PC-3 (cell line): ENCODE data around the gene TGM3. TPM values are rescaled to one million over a fixed set of nuclear protein-coding genes. Genes with fewer than 3 reads are reported as not detected.

Experiments used
- ATAC-seq: fragments of 200-7000 bp; cut with Tn5 transposase; 2 replicates; pipeline ENCODE4 v1.9.1; 2020; ENCODE audit warnings: mild to moderate bottlenecking, moderate library complexity
- BruUV-seq: library from RNA; stranded (reverse); fragments of 400-500 nt; replicated peaks from 2 replicates; lab custom pipeline; 2021; lab: Mats Ljungman, UMichigan
- CTCF ChIA-PET: fragments of 300-600 bp; sonication (Branson Sonifier 250); formaldehyde crosslinking; loops from one replicate; lab custom pipeline; 2022; ENCODE audit warnings: antibody characterized with exemption; lab: Charles Lee
- POLR2A ChIA-PET: fragments of 300-600 bp; sonication (Branson Sonifier 250); formaldehyde crosslinking; loops from one replicate; lab custom pipeline; 2022; ENCODE audit warnings: antibody characterized with exemption; ENCODE audit not compliant: unreplicated experiment; lab: Charles Lee
- DNase-seq: peaks from one replicate; pipeline ENCODE4 v3.0.0-alpha.2; 2015
- H2AFZ ChIP-seq: fragments of 300-600 bp; sonication (generic); 2 replicates; pipeline ENCODE4 v1.6.0; 2016; ENCODE audit warnings: antibody characterized with exemption, low read length
- H3F3A ChIP-seq: fragments of 300-600 bp; sonication (generic); one replicate; pipeline ENCODE4 v1.6.0; 2017; ENCODE audit warnings: antibody characterized with exemption, low read length, control low read depth, mild to moderate bottlenecking; ENCODE audit not compliant: unreplicated experiment
- H3K27ac ChIP-seq: fragments of 300-600 bp; sonication (generic); 2 replicates; pipeline ENCODE4 v1.5.1; 2016; ENCODE audit warnings: mild to moderate bottlenecking, low read length
- H3K27me3 ChIP-seq: fragments of 300-600 bp; sonication (generic); 2 replicates; pipeline ENCODE4 v1.6.1; 2016; ENCODE audit warnings: low read length, mixed read lengths
- H3K36me3 ChIP-seq: fragments of 300-600 bp; sonication (generic); 2 replicates; pipeline ENCODE4 v1.6.1; 2016; ENCODE audit warnings: low read depth, mixed run types, low read length, mixed read lengths
- H3K4me1 ChIP-seq: fragments of 300-600 bp; sonication (generic); 2 replicates; pipeline ENCODE4 v1.5.1; 2016; ENCODE audit warnings: low read length; ENCODE audit not compliant: insufficient read depth
- H3K4me2 ChIP-seq: fragments of 300-600 bp; sonication (generic); 2 replicates; pipeline ENCODE4 v1.6.0; 2016; ENCODE audit warnings: low read length
- H3K4me3 ChIP-seq: fragments of 300-600 bp; sonication (generic); 2 replicates; pipeline ENCODE4 v1.5.1; 2016; ENCODE audit warnings: mild to moderate bottlenecking, low read length, mixed read lengths
- H3K79me2 ChIP-seq: fragments of 300-600 bp; sonication (generic); 2 replicates; pipeline ENCODE4 v1.6.1; 2017; ENCODE audit warnings: low read length, mixed read lengths
- H3K9ac ChIP-seq: fragments of 300-600 bp; sonication (generic); 2 replicates; pipeline ENCODE4 v1.6.0; 2016; ENCODE audit warnings: mild to moderate bottlenecking, low read length
- H3K9me2 ChIP-seq: fragments of 300-600 bp; sonication (generic); replicated peaks from 2 replicates; pipeline ENCODE4 v1.6.1; 2016; ENCODE audit warnings: mixed run types, low read length, mixed read lengths
- H3K9me3 ChIP-seq: fragments of 300-600 bp; sonication (generic); 2 replicates; pipeline ENCODE4 v1.6.1; 2016; ENCODE audit warnings: low read length, mixed read lengths
- H4K20me1 ChIP-seq: fragments of 300-600 bp; sonication (generic); 2 replicates; pipeline ENCODE4 v1.6.1; 2016; ENCODE audit warnings: low read length, mixed read lengths
- EZH2 ChIP-seq: fragments of 300-600 bp; sonication (generic); IDR thresholded peaks from one replicate; pipeline ENCODE4 v1.6.1; 2017; ENCODE audit warnings: antibody characterized with exemption, mild to moderate bottlenecking, low read length; ENCODE audit not compliant: unreplicated experiment
- EZH2phosphoT487 ChIP-seq: fragments of 300-600 bp; sonication (generic); IDR thresholded peaks from 2 replicates; pipeline ENCODE4 v1.6.1; 2018; ENCODE audit warnings: mild to moderate bottlenecking, antibody characterized with exemption, low read length, borderline replicate concordance
- intact Hi-C: fragments of 100-400 bp; cut with micrococcal nuclease; formaldehyde crosslinking; loops from 2 replicates; pipeline ENCODE4 v1.9.0; 2023
- total RNA-seq: library from RNA; depleted of rRNA; stranded (reverse); fragments of >200 nt; gene quantifications from 2 replicates; pipeline ENCODE4 v1.2.3, GENCODE V29; 2014
- TF ChIP-seq, protein P1 (sequence below): fragments of 300-600 bp; sonication (generic); conservative IDR thresholded peaks from 2 replicates; pipeline ENCODE4 v1.5.1; 2017; ENCODE audit warnings: antibody characterized with exemption, low read depth, mild to moderate bottlenecking, low read length

The TGM3 gene
- total RNA-seq, 1 experiment from 2014 or later, result not detected

DNA sequence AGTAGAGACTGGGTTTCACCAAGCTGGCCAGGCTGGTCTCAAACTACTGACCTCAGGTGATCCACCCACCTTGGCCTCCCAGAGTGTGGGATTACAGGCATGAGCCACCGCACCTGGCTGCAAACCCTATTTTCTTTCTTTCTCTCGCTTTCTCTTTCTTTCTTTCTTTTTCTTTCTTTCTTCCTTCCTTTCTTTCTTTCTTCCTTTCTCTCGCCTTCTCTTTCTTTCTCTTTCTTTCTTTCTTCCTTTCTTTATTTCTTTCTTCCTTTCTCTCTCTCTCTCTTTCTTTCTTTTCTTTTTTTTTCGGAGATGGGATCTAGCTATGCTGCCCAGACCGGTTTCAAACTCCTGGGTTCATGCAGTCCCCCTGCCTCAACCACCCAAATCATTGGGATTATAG lies 47.0 kb upstream of the TGM3 start:
- ChIA-PET CTCF (no interaction called here), POLR2A (no interaction called here)
- Histone ChIP-seq H3K4me3 (no peak overlapping the region), H3K9ac (no peak overlapping the region), H3K27me3 (peaks cover 62% of the 10 kb centered on the region), H3K79me2 (no peaks in the 10 kb centered on the region), H3K4me1 (no peaks in the 10 kb centered on the region), H4K20me1 (no peaks in the 10 kb centered on the region), H3F3A (no peaks in the 10 kb centered on the region), H3K27ac (no peak overlapping the region), H2AFZ (no peak overlapping the region), H3K4me2 (no peak overlapping the region), H3K9me3 (no peaks in the 10 kb centered on the region), H3K36me3 (no peaks in the 10 kb centered on the region), H3K9me2 (no peaks in the 10 kb centered on the region)
- no peak for DNase-seq
- TF ChIP-seq EZH2phosphoT487 (no peak), EZH2 (no peak)
- TF ChIP-seq, protein P1, sequence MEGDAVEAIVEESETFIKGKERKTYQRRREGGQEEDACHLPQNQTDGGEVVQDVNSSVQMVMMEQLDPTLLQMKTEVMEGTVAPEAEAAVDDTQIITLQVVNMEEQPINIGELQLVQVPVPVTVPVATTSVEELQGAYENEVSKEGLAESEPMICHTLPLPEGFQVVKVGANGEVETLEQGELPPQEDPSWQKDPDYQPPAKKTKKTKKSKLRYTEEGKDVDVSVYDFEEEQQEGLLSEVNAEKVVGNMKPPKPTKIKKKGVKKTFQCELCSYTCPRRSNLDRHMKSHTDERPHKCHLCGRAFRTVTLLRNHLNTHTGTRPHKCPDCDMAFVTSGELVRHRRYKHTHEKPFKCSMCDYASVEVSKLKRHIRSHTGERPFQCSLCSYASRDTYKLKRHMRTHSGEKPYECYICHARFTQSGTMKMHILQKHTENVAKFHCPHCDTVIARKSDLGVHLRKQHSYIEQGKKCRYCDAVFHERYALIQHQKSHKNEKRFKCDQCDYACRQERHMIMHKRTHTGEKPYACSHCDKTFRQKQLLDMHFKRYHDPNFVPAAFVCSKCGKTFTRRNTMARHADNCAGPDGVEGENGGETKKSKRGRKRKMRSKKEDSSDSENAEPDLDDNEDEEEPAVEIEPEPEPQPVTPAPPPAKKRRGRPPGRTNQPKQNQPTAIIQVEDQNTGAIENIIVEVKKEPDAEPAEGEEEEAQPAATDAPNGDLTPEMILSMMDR, result no peak
- intact Hi-C loops, result no loop called here
- ATAC-seq, result no peak
- no TSS peak for BruUV-seq

GRCh38 chr20:2249935-2250334 lies 45.9 kb upstream of the TGM3 start:
- Histone ChIP-seq H3K4me3 (no peak overlapping the region), H3K9me2 (no peaks in the 10 kb centered on the region), H3K4me2 (no peak overlapping the region), H3K27me3 (peaks cover 51% of the 10 kb centered on the region), H3K4me1 (no peaks in the 10 kb centered on the region), H4K20me1 (no peaks in the 10 kb centered on the region), H3K79me2 (no peaks in the 10 kb centered on the region), H3K9ac (no peak overlapping the region), H3K9me3 (no peaks in the 10 kb centered on the region), H3K27ac (no peak overlapping the region), H3K36me3 (no peaks in the 10 kb centered on the region), H2AFZ (no peak overlapping the region), H3F3A (no peaks in the 10 kb centered on the region)
- DNase-seq (no peak), ATAC-seq (no peak)
- BruUV-seq, result no TSS peak
- ChIA-PET POLR2A (no interaction called here), CTCF (no interaction called here)
- TF ChIP-seq, protein P1, result no peak
- intact Hi-C loops, result no loop called here

- Histone ChIP-seq H3K9ac (no peak overlapping the region), H2AFZ (no peak overlapping the region), H3K9me3 (no peaks in the 10 kb centered on the region), H3K4me3 (no peak overlapping the region), H3F3A (no peaks in the 10 kb centered on the region), H4K20me1 (no peaks in the 10 kb centered on the region), H3K79me2 (no peaks in the 10 kb centered on the region), H3K36me3 (no peaks in the 10 kb centered on the region), H3K4me2 (no peak overlapping the region), H3K9me2 (no peaks in the 10 kb centered on the region), H3K27me3 (peaks cover 26% of the 10 kb centered on the region; the same call in 1 of the 2 replicates), H3K4me1 (no peaks in the 10 kb centered on the region), H3K27ac (no peak overlapping the region)
- ChIA-PET POLR2A (no interaction called here), CTCF (no interaction called here)
- intact Hi-C loops, result no loop called here
- no peak for DNase-seq
- no TSS peak for BruUV-seq
- TF ChIP-seq, protein P1, result no peak
- TF ChIP-seq EZH2phosphoT487 (no peak), EZH2 (no peak)
- no peak for ATAC-seq
Measured at GRCh38 chr20:2252419-2252997, 43.3 kb upstream of the TGM3 start.
